ENCODE data around the gene TMEM151B. TPM values are rescaled to one million over a fixed set of nuclear protein-coding genes. Genes with fewer than 3 reads are reported as not detected.

TMEM151B gene
- total and polyA plus RNA-seq, 2 of the 13 experiments (the other 11 are each of a cell fraction or from before 2014, with no cell fraction given) = not detected

GRCh38 chr6:44304282-44305199, 34.3 kb downstream of the TMEM151B start (continued):
- TF ChIP-seq ARID4A (CRISPR knock-in tag; IDR thresholded peaks at IDR 0.05; ENCODE audit: borderline replicate concordance) (0 out of 2 replicates have a peak, but pooled peaks have one; percentile 16), HNRNPK (IDR thresholded peaks at IDR 0.05; ENCODE audit: low read depth, low read length, poor library complexity, severe bottlenecking) (no peak), FOXK1 (CRISPR knock-in tag; IDR thresholded peaks at IDR 0.05; ENCODE audit: borderline replicate concordance, low read depth) (no peak), CREBL2 (CRISPR knock-in tag; IDR thresholded peaks at IDR 0.05; ENCODE audit: borderline replicate concordance) (no peak), CBX5 (CRISPR knock-in tag; IDR thresholded peaks at IDR 0.05; ENCODE audit: borderline replicate concordance) (no peak), SALL1 (CRISPR knock-in tag; IDR thresholded peaks at IDR 0.05) (peak; percentile 39; the same call in 1 of the 2 replicates), CCDC6 (CRISPR knock-in tag; IDR thresholded peaks at IDR 0.05) (0 out of 2 replicates have a peak, but pooled peaks have one; percentile 67), ZNF274 (CRISPR knock-in tag; IDR thresholded peaks at IDR 0.05) (0 out of 2 replicates have a peak, but pooled peaks have one; percentile 28), ZNF773 (CRISPR knock-in tag; IDR thresholded peaks at IDR 0.05; ENCODE audit: borderline replicate concordance) (no peak), HMGA1 (CRISPR knock-in tag; conservative IDR thresholded peaks at IDR 0.05) (no peak), ZNF225 (CRISPR knock-in tag; IDR thresholded peaks at IDR 0.05) (0 out of 2 replicates have a peak, but pooled peaks have one; percentile 44), GLI4 (CRISPR knock-in tag; IDR thresholded peaks at IDR 0.05; ENCODE audit: borderline replicate concordance) (no peak), FOSL1 (CRISPR knock-in tag; IDR thresholded peaks at IDR 0.05; ENCODE audit: borderline replicate concordance) (no peak)
- TF ChIP-seq, protein P1, sequence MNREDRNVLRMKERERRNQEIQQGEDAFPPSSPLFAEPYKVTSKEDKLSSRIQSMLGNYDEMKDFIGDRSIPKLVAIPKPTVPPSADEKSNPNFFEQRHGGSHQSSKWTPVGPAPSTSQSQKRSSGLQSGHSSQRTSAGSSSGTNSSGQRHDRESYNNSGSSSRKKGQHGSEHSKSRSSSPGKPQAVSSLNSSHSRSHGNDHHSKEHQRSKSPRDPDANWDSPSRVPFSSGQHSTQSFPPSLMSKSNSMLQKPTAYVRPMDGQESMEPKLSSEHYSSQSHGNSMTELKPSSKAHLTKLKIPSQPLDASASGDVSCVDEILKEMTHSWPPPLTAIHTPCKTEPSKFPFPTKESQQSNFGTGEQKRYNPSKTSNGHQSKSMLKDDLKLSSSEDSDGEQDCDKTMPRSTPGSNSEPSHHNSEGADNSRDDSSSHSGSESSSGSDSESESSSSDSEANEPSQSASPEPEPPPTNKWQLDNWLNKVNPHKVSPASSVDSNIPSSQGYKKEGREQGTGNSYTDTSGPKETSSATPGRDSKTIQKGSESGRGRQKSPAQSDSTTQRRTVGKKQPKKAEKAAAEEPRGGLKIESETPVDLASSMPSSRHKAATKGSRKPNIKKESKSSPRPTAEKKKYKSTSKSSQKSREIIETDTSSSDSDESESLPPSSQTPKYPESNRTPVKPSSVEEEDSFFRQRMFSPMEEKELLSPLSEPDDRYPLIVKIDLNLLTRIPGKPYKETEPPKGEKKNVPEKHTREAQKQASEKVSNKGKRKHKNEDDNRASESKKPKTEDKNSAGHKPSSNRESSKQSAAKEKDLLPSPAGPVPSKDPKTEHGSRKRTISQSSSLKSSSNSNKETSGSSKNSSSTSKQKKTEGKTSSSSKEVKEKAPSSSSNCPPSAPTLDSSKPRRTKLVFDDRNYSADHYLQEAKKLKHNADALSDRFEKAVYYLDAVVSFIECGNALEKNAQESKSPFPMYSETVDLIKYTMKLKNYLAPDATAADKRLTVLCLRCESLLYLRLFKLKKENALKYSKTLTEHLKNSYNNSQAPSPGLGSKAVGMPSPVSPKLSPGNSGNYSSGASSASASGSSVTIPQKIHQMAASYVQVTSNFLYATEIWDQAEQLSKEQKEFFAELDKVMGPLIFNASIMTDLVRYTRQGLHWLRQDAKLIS (CRISPR knock-in tag; IDR thresholded peaks at IDR 0.05) = no peak
- TF ChIP-seq, protein P2, sequence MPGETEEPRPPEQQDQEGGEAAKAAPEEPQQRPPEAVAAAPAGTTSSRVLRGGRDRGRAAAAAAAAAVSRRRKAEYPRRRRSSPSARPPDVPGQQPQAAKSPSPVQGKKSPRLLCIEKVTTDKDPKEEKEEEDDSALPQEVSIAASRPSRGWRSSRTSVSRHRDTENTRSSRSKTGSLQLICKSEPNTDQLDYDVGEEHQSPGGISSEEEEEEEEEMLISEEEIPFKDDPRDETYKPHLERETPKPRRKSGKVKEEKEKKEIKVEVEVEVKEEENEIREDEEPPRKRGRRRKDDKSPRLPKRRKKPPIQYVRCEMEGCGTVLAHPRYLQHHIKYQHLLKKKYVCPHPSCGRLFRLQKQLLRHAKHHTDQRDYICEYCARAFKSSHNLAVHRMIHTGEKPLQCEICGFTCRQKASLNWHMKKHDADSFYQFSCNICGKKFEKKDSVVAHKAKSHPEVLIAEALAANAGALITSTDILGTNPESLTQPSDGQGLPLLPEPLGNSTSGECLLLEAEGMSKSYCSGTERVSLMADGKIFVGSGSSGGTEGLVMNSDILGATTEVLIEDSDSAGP (CRISPR knock-in tag; IDR thresholded peaks at IDR 0.05; ENCODE audit: borderline replicate concordance) = peak; percentile 47; the same call in 1 of the 2 replicates
- TF ChIP-seq, protein P3, sequence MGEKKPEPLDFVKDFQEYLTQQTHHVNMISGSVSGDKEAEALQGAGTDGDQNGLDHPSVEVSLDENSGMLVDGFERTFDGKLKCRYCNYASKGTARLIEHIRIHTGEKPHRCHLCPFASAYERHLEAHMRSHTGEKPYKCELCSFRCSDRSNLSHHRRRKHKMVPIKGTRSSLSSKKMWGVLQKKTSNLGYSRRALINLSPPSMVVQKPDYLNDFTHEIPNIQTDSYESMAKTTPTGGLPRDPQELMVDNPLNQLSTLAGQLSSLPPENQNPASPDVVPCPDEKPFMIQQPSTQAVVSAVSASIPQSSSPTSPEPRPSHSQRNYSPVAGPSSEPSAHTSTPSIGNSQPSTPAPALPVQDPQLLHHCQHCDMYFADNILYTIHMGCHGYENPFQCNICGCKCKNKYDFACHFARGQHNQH (CRISPR knock-in tag; IDR thresholded peaks at IDR 0.05) = 0 out of 2 replicates have a peak, but pooled peaks have one; percentile 20

Data from HepG2 (cell line).